Parathyroid adenoma (tissue), 2 donors: ENCODE measurements around the gene TMEM120B.

Source experiments
- H2AFZ ChIP-seq: fragments of 300-600 bp; sonication (generic); one replicate; pipeline ENCODE4 v1.7.0; 2017; ENCODE audit warnings: antibody characterized with exemption, mild to moderate bottlenecking
- H3K27ac ChIP-seq: fragments of 300-600 bp; sonication (generic); one replicate; pipeline ENCODE4 v1.7.0; 2017
- H3K27me3 ChIP-seq: fragments of 300-600 bp; sonication (generic); one replicate; pipeline ENCODE4 v1.7.0; 2017; ENCODE audit warnings: low read length; ENCODE audit not compliant: control insufficient read depth, insufficient read depth
- H3K36me3 ChIP-seq: fragments of 300-600 bp; sonication (generic); one replicate; pipeline ENCODE4 v1.7.0; 2017; ENCODE audit warnings: low read length; ENCODE audit not compliant: control insufficient read depth, insufficient read depth
- H3K4me1 ChIP-seq: fragments of 300-600 bp; sonication (generic); one replicate; pipeline ENCODE4 v1.7.0; 2017; ENCODE audit warnings: control low read depth
- H3K4me2 ChIP-seq: fragments of 300-600 bp; sonication (generic); one replicate; pipeline ENCODE4 v1.7.0; 2017; ENCODE audit warnings: low read length
- H3K4me3 ChIP-seq: fragments of 300-600 bp; sonication (generic); one replicate; pipeline ENCODE4 v1.7.0; 2017; ENCODE audit warnings: low read depth, low read length
- H3K79me2 ChIP-seq: fragments of 300-600 bp; sonication (generic); one replicate; pipeline ENCODE4 v1.7.0; 2017; ENCODE audit warnings: control low read depth
- H3K9ac ChIP-seq: fragments of 300-600 bp; sonication (generic); one replicate; pipeline ENCODE4 v1.7.0; 2017; ENCODE audit warnings: mild to moderate bottlenecking
- H3K9me3 ChIP-seq: fragments of 300-600 bp; sonication (generic); one replicate; pipeline ENCODE4 v1.7.0; 2017; ENCODE audit warnings: low read length; ENCODE audit not compliant: control insufficient read depth
- CTCF ChIP-seq: fragments of 300-600 bp; sonication (generic); IDR thresholded peaks from one replicate; pipeline ENCODE4 v1.7.0; 2017; ENCODE audit warnings: antibody characterized with exemption, mild to moderate bottlenecking
- donor health status: primary hyperparathyroidism.

The TMEM120B gene

GRCh38 chr12:121817648-121818043 lies 105.1 kb downstream of the TMEM120B start:
- no peaks in the 10 kb centered on the region for H3K4me1 ChIP-seq
- no peaks in the 10 kb centered on the region for H3K9me3 ChIP-seq
- H2AFZ ChIP-seq, result no peak overlapping the region
- no peak overlapping the region for H3K9ac ChIP-seq
- no peak overlapping the region for H3K4me2 ChIP-seq
- no peak overlapping the region for H3K27ac ChIP-seq
- no peak for TF ChIP-seq CTCF
- no peaks in the 10 kb centered on the region for H3K27me3 ChIP-seq
- H3K36me3 ChIP-seq, result no peaks in the 10 kb centered on the region
- peaks cover 43% of the 10 kb centered on the region for H3K79me2 ChIP-seq
- H3K4me3 ChIP-seq, result no peak overlapping the region

DNA sequence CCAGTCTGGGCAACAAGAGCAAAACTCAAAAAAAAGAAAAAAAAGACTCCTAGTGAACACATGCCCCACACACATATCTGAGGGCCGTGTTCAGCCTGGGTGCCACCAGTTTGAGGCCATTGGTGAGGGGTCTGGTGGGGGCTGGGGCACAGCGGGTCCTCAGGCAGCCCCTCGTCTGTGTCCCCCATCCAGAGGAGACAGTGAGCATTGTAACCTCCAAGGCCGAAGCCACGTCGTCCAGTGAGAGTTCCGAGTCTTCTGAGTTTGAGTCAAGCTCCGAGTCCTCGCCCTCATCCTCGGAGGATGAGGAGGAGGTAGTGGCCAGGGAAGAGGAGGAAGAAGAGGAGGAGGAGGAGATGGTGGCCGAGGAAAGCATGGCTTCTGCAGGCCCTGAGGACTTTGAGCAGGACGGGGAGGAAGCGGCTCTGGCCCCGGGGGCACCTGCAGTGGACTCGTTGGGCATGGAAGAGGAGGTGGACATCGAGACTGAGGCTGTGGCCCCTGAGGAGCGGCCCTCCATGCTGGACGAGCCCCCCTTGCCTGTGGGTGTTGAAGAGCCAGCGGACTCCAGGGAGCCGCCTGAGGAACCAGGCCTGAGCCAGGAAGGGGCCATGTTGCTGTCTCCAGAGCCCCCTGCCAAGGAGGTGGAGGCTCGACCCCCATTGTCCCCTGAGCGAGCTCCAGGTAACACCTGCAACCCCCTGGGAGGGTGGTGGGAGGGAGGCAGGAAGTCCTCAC lies 106.8 kb downstream of the TMEM120B start:
- Histone ChIP-seq H2AFZ (no peak overlapping the region), H3K27me3 (no peaks in the 10 kb centered on the region), H3K9ac (no peak overlapping the region), H3K4me2 (no peak overlapping the region), H3K36me3 (no peaks in the 10 kb centered on the region), H3K4me3 (no peak overlapping the region), H3K27ac (no peak overlapping the region), H3K9me3 (no peaks in the 10 kb centered on the region), H3K79me2 (peaks cover 30% of the 10 kb centered on the region), H3K4me1 (no peaks in the 10 kb centered on the region)
- no peak for TF ChIP-seq CTCF

- Histone ChIP-seq H3K27ac (no peak overlapping the region), H3K9ac (no peak overlapping the region), H3K27me3 (no peaks in the 10 kb centered on the region), H3K36me3 (no peaks in the 10 kb centered on the region), H3K4me1 (no peaks in the 10 kb centered on the region), H3K4me2 (no peak overlapping the region), H3K4me3 (no peak overlapping the region), H3K79me2 (peaks cover 27% of the 10 kb centered on the region), H3K9me3 (no peaks in the 10 kb centered on the region), H2AFZ (no peak overlapping the region)
- TF ChIP-seq CTCF, result no peak
These were observed 107.5 kb downstream of the TMEM120B start for GRCh38 chr12:121820056-121820455.

DNA sequence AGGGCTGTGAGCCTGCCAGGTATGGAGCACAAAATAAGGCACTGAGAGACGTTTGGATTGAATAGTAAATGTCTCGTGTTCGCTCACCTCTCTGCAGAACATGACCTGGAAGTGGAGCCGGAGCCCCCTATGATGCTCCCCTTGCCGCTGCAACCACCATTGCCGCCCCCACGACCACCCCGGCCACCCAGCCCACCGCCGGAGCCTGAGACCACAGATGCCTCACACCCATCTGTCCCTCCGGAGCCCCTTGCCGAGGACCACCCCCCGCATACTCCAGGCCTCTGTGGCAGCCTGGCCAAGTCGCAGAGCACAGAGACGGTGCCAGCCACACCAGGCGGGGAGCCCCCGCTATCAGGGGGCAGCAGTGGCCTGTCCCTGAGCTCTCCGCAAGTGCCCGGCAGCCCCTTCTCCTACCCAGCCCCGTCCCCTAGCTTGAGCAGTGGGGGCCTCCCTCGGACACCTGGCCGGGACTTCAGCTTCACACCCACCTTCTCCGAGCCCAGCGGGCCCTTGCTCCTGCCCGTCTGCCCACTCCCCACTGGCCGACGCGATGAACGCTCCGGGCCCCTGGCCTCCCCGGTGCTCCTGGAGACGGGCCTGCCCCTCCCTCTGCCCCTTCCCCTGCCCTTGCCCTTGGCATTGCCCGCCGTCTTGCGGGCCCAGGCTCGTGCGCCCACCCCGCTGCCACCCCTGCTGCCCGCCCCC lies 110.0 kb downstream of the TMEM120B start:
- TF ChIP-seq CTCF, result no peak
- H3K4me1 ChIP-seq, result no peaks in the 10 kb centered on the region
- no peaks in the 10 kb centered on the region for H3K36me3 ChIP-seq
- no peaks in the 10 kb centered on the region for H3K27me3 ChIP-seq
- H3K4me3 ChIP-seq, result no peak overlapping the region
- peaks cover 17% of the 10 kb centered on the region for H3K79me2 ChIP-seq
- H3K4me2 ChIP-seq, result no peak overlapping the region
- H3K9me3 ChIP-seq, result no peaks in the 10 kb centered on the region
- H3K27ac ChIP-seq, result no peak overlapping the region
- H3K9ac ChIP-seq, result no peak overlapping the region
- H2AFZ ChIP-seq, result no peak overlapping the region
